SK-N-SH (cell line): ENCODE measurements around the gene CD300LF. TPM values are rescaled to one million over a fixed set of nuclear protein-coding genes. Genes with fewer than 3 reads are reported as not detected.

ENCODE experiments used
- CTCF ChIA-PET: fragments of 300-600, 350-600 bp; formaldehyde crosslinking; extraction: SDS; loops from one replicate; lab custom pipeline; 2021; lab: Yijun Ruan, JAX
- POLR2A ChIA-PET: fragments of 350-600 bp; sonication (Branson Sonifier 250); formaldehyde crosslinking; extraction: SDS; loops from one replicate; lab custom pipeline; 2020; ENCODE audit warnings: antibody characterized with exemption, inconsistent platforms; lab: Yijun Ruan, JAX
- DNase-seq: peaks from one replicate; pipeline ENCODE4 v3.0.0; 2012
- H2AFZ ChIP-seq: fragments of 200-600 bp; sonication (generic); 2 replicates; pipeline ENCODE4 v1.8.1; 2016; ENCODE audit warnings: antibody characterized with exemption, mild to moderate bottlenecking, low read depth
- H3F3A ChIP-seq: fragments of 200-600 bp; sonication (generic); replicated peaks from 2 replicates; pipeline ENCODE3; 2016; ENCODE audit warnings: antibody characterized with exemption, mild to moderate bottlenecking; ENCODE audit not compliant: insufficient read depth
- H3K27ac ChIP-seq, 2 experiments: fragments of 200-500 bp in 1 of 2; fragments of 200-600 bp in 1 of 2; sonication (Bioruptor generic) in 1 of 2; sonication (generic), shearing (Covaris generic) in 1 of 2; 2 replicates each; pipeline versions ENCODE4 v1.5.1 to v1.6.1; 2014 to 2016; ENCODE audit warnings: low read depth in 2 of 2, inconsistent platforms in 1 of 2, low read length in 1 of 2, mild to moderate bottlenecking in 1 of 2, mixed read lengths in 1 of 2
- H3K27me3 ChIP-seq: fragments of 200-600 bp; sonication (generic), shearing (Covaris generic); 2 replicates; pipeline ENCODE4 v1.6.1; 2016; ENCODE audit warnings: mixed run types; ENCODE audit not compliant: insufficient read depth
- H3K36me3 ChIP-seq, 2 experiments: fragments of 200-500 bp in 1 of 2; fragments of 200-600 bp in 1 of 2; sonication (Bioruptor generic) in 1 of 2; sonication (generic) in 1 of 2; replicated peaks in 1 of 2; 2 replicates each; pipeline versions ENCODE3 to v1.5.1; 2014 to 2016; ENCODE audit warnings: low read length in 1 of 2, mild to moderate bottlenecking in 1 of 2; ENCODE audit not compliant: insufficient read depth in 2 of 2, control insufficient read depth in 1 of 2
- H3K4me1 ChIP-seq, 2 experiments: fragments of 200-500 bp in 1 of 2; fragments of 200-600 bp in 1 of 2; sonication (Bioruptor generic) in 1 of 2; sonication (generic), shearing (Covaris generic) in 1 of 2; 2 replicates each; pipeline versions ENCODE4 v1.5.1 to v1.6.1; 2014 to 2016; ENCODE audit warnings: low read depth in 1 of 2, low read length in 1 of 2, mixed run types in 1 of 2; ENCODE audit not compliant: insufficient read depth in 2 of 2, control insufficient read depth in 1 of 2
- H3K4me2 ChIP-seq: fragments of 200-600 bp; sonication (generic), shearing (Covaris generic); 2 replicates; pipeline ENCODE4 v1.6.1; 2017; ENCODE audit warnings: mixed run types
- H3K4me3 ChIP-seq, 2 experiments: fragments of 200-500 bp in 1 of 2; fragments of 200-600 bp in 1 of 2; sonication (Bioruptor generic) in 1 of 2; sonication (generic), shearing (Covaris generic) in 1 of 2; 2 replicates each; pipeline versions ENCODE4 v1.5.1 to v1.8.1; 2014 to 2016; ENCODE audit warnings: low read depth in 2 of 2, inconsistent platforms in 1 of 2, low read length in 1 of 2, mild to moderate bottlenecking in 1 of 2, mixed read lengths in 1 of 2, moderate library complexity in 1 of 2
- H3K79me2 ChIP-seq: fragments of 200-600 bp; sonication (generic); 2 replicates; pipeline ENCODE4 v1.8.1; 2017; ENCODE audit warnings: mild to moderate bottlenecking; ENCODE audit not compliant: insufficient read depth
- H3K9ac ChIP-seq: fragments of 200-600 bp; sonication (generic); 2 replicates; pipeline ENCODE4 v1.6.1; 2017; ENCODE audit warnings: mixed run types
- H3K9me2 ChIP-seq: fragments of 200-600 bp; sonication (generic); 2 replicates; pipeline ENCODE4 v1.6.1; 2017; ENCODE audit warnings: mixed run types
- H3K9me3 ChIP-seq: fragments of 200-600 bp; sonication (generic); 2 replicates; pipeline ENCODE4 v1.6.1; 2017; ENCODE audit warnings: mixed run types, mild to moderate bottlenecking, moderate library complexity
- H4K20me1 ChIP-seq: fragments of 200-600 bp; sonication (generic); 2 replicates; pipeline ENCODE4 v1.6.1; 2017; ENCODE audit warnings: mild to moderate bottlenecking, mixed run types; ENCODE audit not compliant: insufficient read depth
- FOXJ3 ChIP-seq: sonication (generic); formaldehyde crosslinking; IDR thresholded peaks from 2 replicates; pipeline ENCODE4 v1.5.1; 2020; ENCODE audit warnings: mild to moderate bottlenecking, missing genetic modification reagents
- GATA2 ChIP-seq: sonication (generic); formaldehyde crosslinking; IDR thresholded peaks from 2 replicates; pipeline ENCODE4 v1.5.0; 2020; ENCODE audit warnings: mild to moderate bottlenecking, missing genetic modification reagents
- PBX3 ChIP-seq: IDR thresholded peaks from 2 replicates; pipeline ENCODE4; 2012
- USF2 ChIP-seq: fragments of 150-350 bp; IDR thresholded peaks from 2 replicates; pipeline ENCODE4 v1.6.1; 2017; ENCODE audit warnings: antibody characterized with exemption, low read length, low read depth, borderline replicate concordance
- WGBS: methylation state at CpG from one replicate; pipeline ENCODE4 v1.1.6; 2017; ENCODE audit warnings: low lambda C conversion rate; 5-methylcytosine and 5-hydroxymethylcytosine counted together
- polyA plus RNA-seq, 3 experiments: library from polyadenylated mRNA; depleted of rRNA; stranded (reverse); fragments of >200 nt; gene quantifications; 2 replicates each; pipeline ENCODE4 v1.2.3, GENCODE V29; 2012
- TF ChIP-seq, protein P1 (sequence below): IDR thresholded peaks from 2 replicates; pipeline ENCODE4 v1.4.0; 2012; ENCODE audit warnings: low read depth

Gene CD300LF
- polyA plus RNA-seq, 1 of the 3 experiments (the other 2 are of a cell fraction): not detected

GRCh38 chr17:74734256-74734655 is 21.5 kb upstream of the CD300LF start:
- Histone ChIP-seq H3F3A (peaks cover 4% of the 10 kb centered on the region), H3K79me2 (no peaks in the 10 kb centered on the region), H3K36me3 (no peaks in the 10 kb centered on the region), H3K4me3 (no peak overlapping the region), H3K27me3 (peaks cover 53% of the 10 kb centered on the region), H3K27ac (no peak overlapping the region), H4K20me1 (no peaks in the 10 kb centered on the region), H3K9ac (no peak overlapping the region), H3K9me2 (no peaks in the 10 kb centered on the region), H2AFZ (no peak overlapping the region), H3K4me1 (no peaks in the 10 kb centered on the region; a peak in 1 of 4 replicates), H3K9me3 (no peaks in the 10 kb centered on the region), H3K4me2 (no peak overlapping the region)
- ChIA-PET CTCF (interaction anchor here (0.7 to 6.3 kb wide), 4 partner anchors 12 to 206 kb away, joined by 3 to 104 read pairs (median 41); partner anchors contain the start of gene CD300H), POLR2A (no interaction called here)
- TF ChIP-seq, protein P1, sequence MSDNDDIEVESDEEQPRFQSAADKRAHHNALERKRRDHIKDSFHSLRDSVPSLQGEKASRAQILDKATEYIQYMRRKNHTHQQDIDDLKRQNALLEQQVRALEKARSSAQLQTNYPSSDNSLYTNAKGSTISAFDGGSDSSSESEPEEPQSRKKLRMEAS: no peak
- WGBS: 60% methylated on average over 3 of the region's 3 CpGs
- DNase-seq: no peak

GRCh38 chr17:74733365-74734122 is 20.8 kb upstream of the CD300LF start:
- TF ChIP-seq FOXJ3 (CRISPR knock-in tag) (no peak), PBX3 (no peak), GATA2 (CRISPR knock-in tag) (no peak), USF2 (no peak)
- no peak overlapping the region for H3K4me2 ChIP-seq
- H3K9me2 ChIP-seq: no peaks in the 10 kb centered on the region
- ChIA-PET CTCF (interaction anchor here (0.7 to 5.4 kb wide), 3 partner anchors 11 to 206 kb away, joined by 3 to 77 read pairs (median 5); no protein-coding TSS in a partner anchor), POLR2A (no interaction called here)
- no peaks in the 10 kb centered on the region for H3K79me2 ChIP-seq
- H3K36me3 ChIP-seq: no peaks in the 10 kb centered on the region
- no peak for DNase-seq
- no peaks in the 10 kb centered on the region for H4K20me1 ChIP-seq
- peaks cover 11% of the 10 kb centered on the region for H3F3A ChIP-seq
- peaks cover 46% of the 10 kb centered on the region for H3K27me3 ChIP-seq
- no peak overlapping the region for H3K9ac ChIP-seq
- WGBS: 30% methylated on average over 8 of the region's 9 CpGs
- no peak overlapping the region for H3K4me3 ChIP-seq
- no peak overlapping the region for H3K27ac ChIP-seq
- H3K9me3 ChIP-seq: no peaks in the 10 kb centered on the region
- H3K4me1 ChIP-seq: no peaks in the 10 kb centered on the region; a peak in 1 of 4 replicates
- no peak overlapping the region for H2AFZ ChIP-seq
